NCI-H128 (cell line): ENCODE results near the gene XPC.

Experiments used
- DNase-seq: peaks from one replicate; lab custom pipeline; 2025; ENCODE audit not compliant: unreplicated experiment; lab: John Stamatoyannopoulos, UW

Gene XPC

GRCh38 chr3:14148041-14148985 is 30.1 kb downstream of the XPC start:
- DNase-seq = no peak

- DNase-seq = no peak
Measured at GRCh38 chr3:14147617-14148016, 30.8 kb downstream of the XPC start.

GRCh38 chr3:14147066-14147435 is 31.4 kb downstream of the XPC start:
- DNase-seq = no peak

- DNase-seq = no peak
Measured at GRCh38 chr3:14146381-14147065, 31.9 kb downstream of the XPC start.

- no peak for DNase-seq
Measured at GRCh38 chr3:14145670-14146380, 32.6 kb downstream of the XPC start.

GRCh38 chr3:14145236-14145635 is 33.2 kb downstream of the XPC start:
- no peak for DNase-seq

GRCh38 chr3:14144423-14145075 is 33.9 kb downstream of the XPC start:
- peak; percentile 62 for DNase-seq

- no peak for DNase-seq
Measured at GRCh38 chr3:14143271-14144225, 34.9 kb downstream of the XPC start.

- DNase-seq = no peak
Measured at GRCh38 chr3:14142567-14143270, 35.7 kb downstream of the XPC start.

- no peak for DNase-seq
Measured at GRCh38 chr3:14141602-14142341, 36.6 kb downstream of the XPC start.

- no peak for DNase-seq
Measured at GRCh38 chr3:14141144-14141543, 37.3 kb downstream of the XPC start.

GRCh38 chr3:14140668-14141067 is 37.7 kb downstream of the XPC start:
- DNase-seq = no peak

GRCh38 chr3:14139771-14140170 is 38.6 kb downstream of the XPC start:
- DNase-seq = no peak

GRCh38 chr3:14138878-14139655 is 39.3 kb downstream of the XPC start:
- DNase-seq = no peak

GRCh38 chr3:14138109-14138877 is 40.1 kb downstream of the XPC start:
- DNase-seq = no peak

GRCh38 chr3:14137445-14137844 is 41.0 kb downstream of the XPC start:
- DNase-seq = no peak

GRCh38 chr3:14137004-14137403 is 41.4 kb downstream of the XPC start:
- DNase-seq = no peak
